CD4-positive, CD25-positive, alpha-beta regulatory T cell (primary cell): ENCODE measurements around the gene EPO. TPM values are rescaled to one million over a fixed set of nuclear protein-coding genes. Genes with fewer than 3 reads are reported as not detected.

Source experiments
- ATAC-seq, 2 donors: fragments of 150-1000 bp; cut with Tn5 transposase; one replicate each; pipeline ENCODE4 v1.10.0; 2021; ENCODE audit warnings: low read depth in 2 of 2, moderate number of reproducible peaks in 2 of 2, moderate library complexity in 1 of 2
- DNase-seq, 3 donors: peaks; one replicate each; pipeline versions ENCODE4 v3.0.0 to v3.0.0-alpha.2; 2012 to 2022; ENCODE audit warnings: mixed read lengths in 1 of 3
- H3K27ac ChIP-seq: one replicate; pipeline ENCODE4 v1.7.0; 2013; ENCODE audit warnings: mild to moderate bottlenecking, low read length; ENCODE audit not compliant: insufficient read depth, poor library complexity, severe bottlenecking
- H3K27me3 ChIP-seq: one replicate; pipeline ENCODE4 v1.7.0; 2013; ENCODE audit warnings: low read length; ENCODE audit not compliant: control insufficient read depth, insufficient read depth
- H3K36me3 ChIP-seq: one replicate; pipeline ENCODE4 v1.7.0; 2013; ENCODE audit warnings: mild to moderate bottlenecking, low read length, moderate library complexity; ENCODE audit not compliant: control insufficient read depth, insufficient read depth
- H3K4me1 ChIP-seq: 2 replicates; pipeline ENCODE4 v1.7.0; 2013; ENCODE audit warnings: mild to moderate bottlenecking, low read length; ENCODE audit not compliant: insufficient read depth, control insufficient read depth, poor library complexity, severe bottlenecking
- H3K4me3 ChIP-seq: one replicate; pipeline ENCODE4 v1.7.0; 2013; ENCODE audit warnings: low read depth, mild to moderate bottlenecking, low read length, moderate library complexity
- H3K9me3 ChIP-seq, 2 experiments: 1 replicate in 1 of 2; 2 replicates in 1 of 2; pipeline ENCODE4 v1.7.0; 2013; ENCODE audit warnings: low read length in 2 of 2, mild to moderate bottlenecking in 1 of 2, moderate library complexity in 1 of 2; ENCODE audit not compliant: control insufficient read depth in 2 of 2
- H3K27ac Mint-ChIP-seq, 3 donors: one replicate each; pipeline ENCODE4 v1.8.0; 2020 to 2022; ENCODE audit warnings: mild to moderate bottlenecking in 3 of 3, mixed read lengths in 3 of 3, moderate library complexity in 2 of 3
- H3K27me3 Mint-ChIP-seq: one replicate; pipeline ENCODE4 v1.8.0; 2022; ENCODE audit warnings: mild to moderate bottlenecking, mixed read lengths
- H3K36me3 Mint-ChIP-seq: one replicate; pipeline ENCODE4 v1.8.0; 2020; ENCODE audit warnings: mixed read lengths
- H3K4me1 Mint-ChIP-seq, 4 donors: one replicate each; pipeline ENCODE4 v1.8.0; 2020 to 2022; ENCODE audit warnings: mixed read lengths in 4 of 4, mild to moderate bottlenecking in 1 of 4
- H3K4me3 Mint-ChIP-seq, 4 donors: one replicate each; pipeline ENCODE4 v1.8.0; 2020 to 2022; ENCODE audit warnings: mild to moderate bottlenecking in 4 of 4, mixed read lengths in 4 of 4, moderate library complexity in 3 of 4
- H3K9me3 Mint-ChIP-seq, 7 donors: one replicate each; pipeline ENCODE4 v1.8.0; 2020 to 2022; ENCODE audit warnings: mixed read lengths in 7 of 7, mild to moderate bottlenecking in 3 of 7, moderate library complexity in 2 of 7
- polyA plus RNA-seq, 4 donors: library from polyadenylated mRNA; unstranded; fragments of 300-500 nt; fragmentation: Illumina TruSeq; gene quantifications; one replicate each; pipeline ENCODE4 v1.2.3, GENCODE V29; 2021
- total RNA-seq: library from RNA; stranded (reverse); gene quantifications from one replicate; pipeline ENCODE4 v1.2.3, GENCODE V29; 2022

The EPO gene
- total and polyA plus RNA-seq, 5 donors from 2014 or later = 0.23 TPM; not detected in 4

DNA sequence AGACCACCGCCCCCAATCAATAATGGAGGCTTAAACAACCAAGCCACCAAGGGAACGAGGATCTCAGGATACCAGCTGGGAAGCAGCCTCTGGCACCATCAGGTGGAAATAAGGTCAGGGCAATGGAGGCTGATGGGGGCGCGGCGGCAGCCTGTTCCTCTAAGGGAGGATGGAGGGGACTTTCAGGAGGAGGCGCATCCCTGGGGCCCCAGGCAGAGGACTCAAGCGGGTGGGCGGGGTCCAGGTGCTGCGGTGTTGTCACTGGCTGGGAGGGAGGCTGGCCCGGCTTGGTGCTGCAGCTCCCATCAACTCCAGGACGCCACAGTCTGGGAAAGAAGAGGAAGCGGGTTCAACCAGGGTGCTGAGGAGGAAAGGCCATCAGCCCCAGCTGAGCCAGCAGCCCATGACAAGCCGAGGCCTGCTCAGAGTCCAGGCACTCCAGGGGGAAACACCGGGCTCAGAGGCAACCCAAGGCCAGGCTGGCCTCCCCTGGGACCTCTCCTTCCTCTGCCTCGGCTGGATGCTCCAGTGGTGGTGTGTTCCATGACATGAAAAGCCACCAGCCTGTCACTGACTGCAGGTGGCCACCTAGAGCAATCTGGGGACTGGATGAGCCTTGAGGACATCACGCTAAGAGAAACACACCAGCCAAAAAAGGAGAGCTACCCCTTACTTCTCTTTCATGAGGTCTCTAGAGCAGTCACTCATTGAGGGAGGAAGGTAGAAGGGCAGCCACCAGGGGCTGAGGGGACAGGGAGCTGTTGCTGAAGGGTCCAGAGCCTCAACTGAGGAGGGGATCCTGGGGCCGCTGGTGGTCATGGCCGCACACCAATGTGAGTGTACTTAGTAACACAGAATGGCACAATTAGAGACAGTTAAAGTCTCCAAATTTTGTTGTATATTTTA is 30.8 kb upstream of the EPO start:
- Mint-ChIP-seq H3K9me3 (peaks cover 0 to 2% (median 0%) of the 10 kb centered on the region in 7 donors), H3K27me3 (no peaks in the 10 kb centered on the region), H3K4me3 (peak overlapping the region in 2 of 4 donors; percentile 65 to 67), H3K27ac (peak overlapping the region; percentile 47 to 77 (median 55)), H3K36me3 (peaks cover 10% of the 10 kb centered on the region), H3K4me1 (peaks cover 11 to 39% (median 25%) of the 10 kb centered on the region in 4 donors)
- DNase-seq (no peak), ATAC-seq (no peak)
- Histone ChIP-seq H3K27me3 (no peaks in the 10 kb centered on the region), H3K36me3 (peaks cover 42% of the 10 kb centered on the region), H3K4me1 (peaks cover 40% of the 10 kb centered on the region), H3K4me3 (no peak overlapping the region), H3K9me3 (no peaks in the 10 kb centered on the region), H3K27ac (no peak overlapping the region)

DNA sequence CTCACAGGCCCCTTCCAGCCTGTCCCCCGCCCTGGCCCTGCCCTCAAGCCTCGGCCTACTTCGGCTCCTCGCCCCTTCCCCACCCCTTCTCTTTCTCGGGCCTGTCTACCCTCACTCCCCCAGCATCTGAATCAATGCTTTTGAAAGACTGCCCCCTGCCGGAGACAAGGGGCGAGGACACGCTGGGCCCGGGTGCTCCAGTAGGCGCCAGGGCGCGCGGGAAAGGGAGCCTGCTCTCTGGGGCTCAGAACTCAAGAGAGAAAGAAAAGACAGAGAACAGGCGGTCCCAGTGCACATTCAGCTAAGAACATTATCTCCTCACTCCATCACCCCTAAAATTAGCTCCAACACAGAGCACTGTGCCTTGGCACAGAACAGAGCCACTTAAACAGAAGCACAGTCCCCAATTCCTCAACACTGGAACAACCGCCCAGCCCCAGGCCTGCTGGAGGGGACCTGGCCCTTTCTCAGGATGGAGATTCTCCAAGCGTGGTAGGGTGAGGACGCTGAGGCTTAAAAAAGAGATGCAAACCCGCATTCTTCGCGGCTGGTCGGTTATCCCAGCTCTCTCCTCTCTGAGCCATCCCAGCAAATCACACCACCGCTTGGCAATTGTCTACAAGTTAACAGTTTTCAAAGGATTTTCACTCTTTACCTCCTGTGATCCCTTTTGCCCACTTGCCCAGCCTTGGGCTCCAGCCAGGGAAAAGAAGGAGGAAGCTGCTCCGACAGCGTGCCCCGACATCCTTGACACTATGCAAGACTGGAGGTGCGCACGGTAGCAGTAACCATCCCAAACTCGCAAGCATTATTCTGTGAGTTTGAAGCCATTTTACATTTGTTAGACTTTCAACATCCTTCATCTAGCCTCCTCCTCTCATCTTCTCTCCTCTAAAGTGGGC is 28.3 kb upstream of the EPO start:
- Histone ChIP-seq H3K9me3 (no peaks in the 10 kb centered on the region), H3K27me3 (no peaks in the 10 kb centered on the region), H3K36me3 (peaks cover 26% of the 10 kb centered on the region), H3K4me1 (peaks cover 44% of the 10 kb centered on the region), H3K4me3 (peak overlapping the region; percentile 75), H3K27ac (no peak overlapping the region)
- ATAC-seq (peak; percentile 67 to 70), DNase-seq (peak; percentile 71 to 84 (median 76))
- no peaks in the 10 kb centered on the region for H3K27me3 Mint-ChIP-seq
- peaks cover 6% of the 10 kb centered on the region for H3K36me3 Mint-ChIP-seq
- H3K9me3 Mint-ChIP-seq = peaks cover 0 to 2% (median 0%) of the 10 kb centered on the region in 7 donors
- H3K27ac Mint-ChIP-seq = peak overlapping the region; percentile 20 to 98 (median 88)
- H3K4me1 Mint-ChIP-seq = peaks cover 11 to 52% (median 28%) of the 10 kb centered on the region in 4 donors
- H3K4me3 Mint-ChIP-seq = peak overlapping the region; percentile 89 to 99 (median 97)

- H3K4me3 Mint-ChIP-seq = peak overlapping the region; percentile 89 to 99 (median 97)
- H3K27me3 ChIP-seq = no peaks in the 10 kb centered on the region
- DNase-seq (no peak), ATAC-seq (no peak)
- H3K9me3 Mint-ChIP-seq = peaks cover 0 to 2% (median 0%) of the 10 kb centered on the region in 7 donors
- peak overlapping the region in 2 of 3 donors; percentile 20 to 98 for H3K27ac Mint-ChIP-seq
- peaks cover 21% of the 10 kb centered on the region for H3K36me3 ChIP-seq
- peaks cover under 1% of the 10 kb centered on the region for H3K27me3 Mint-ChIP-seq
- H3K4me1 Mint-ChIP-seq = peaks cover 11 to 52% (median 28%) of the 10 kb centered on the region in 4 donors
- H3K36me3 Mint-ChIP-seq = peaks cover 6% of the 10 kb centered on the region
- no peak overlapping the region for H3K27ac ChIP-seq
- H3K4me1 ChIP-seq = peaks cover 44% of the 10 kb centered on the region
- H3K9me3 ChIP-seq = no peaks in the 10 kb centered on the region
- H3K4me3 ChIP-seq = peak overlapping the region; percentile 75
These were observed 27.7 kb upstream of the EPO start for GRCh38 chr7:100692578-100692961.

- Histone ChIP-seq H3K9me3 (no peaks in the 10 kb centered on the region), H3K27ac (peak overlapping the region; percentile 33), H3K4me3 (peak overlapping the region; percentile 75), H3K4me1 (peaks cover 40% of the 10 kb centered on the region), H3K36me3 (peaks cover 13% of the 10 kb centered on the region), H3K27me3 (no peaks in the 10 kb centered on the region)
- DNase-seq (no peak), ATAC-seq (peak; percentile 17 to 39)
- peak overlapping the region; percentile 82 to 98 (median 88) for H3K27ac Mint-ChIP-seq
- peak overlapping the region; percentile 89 to 99 (median 97) for H3K4me3 Mint-ChIP-seq
- H3K36me3 Mint-ChIP-seq = peaks cover 6% of the 10 kb centered on the region
- H3K9me3 Mint-ChIP-seq = peaks cover 0 to 2% (median 0%) of the 10 kb centered on the region in 7 donors
- H3K27me3 Mint-ChIP-seq = peaks cover 7% of the 10 kb centered on the region
- peaks cover 11 to 49% (median 28%) of the 10 kb centered on the region in 4 donors for H3K4me1 Mint-ChIP-seq
These were observed 26.8 kb upstream of the EPO start for GRCh38 chr7:100693312-100694097.

DNA sequence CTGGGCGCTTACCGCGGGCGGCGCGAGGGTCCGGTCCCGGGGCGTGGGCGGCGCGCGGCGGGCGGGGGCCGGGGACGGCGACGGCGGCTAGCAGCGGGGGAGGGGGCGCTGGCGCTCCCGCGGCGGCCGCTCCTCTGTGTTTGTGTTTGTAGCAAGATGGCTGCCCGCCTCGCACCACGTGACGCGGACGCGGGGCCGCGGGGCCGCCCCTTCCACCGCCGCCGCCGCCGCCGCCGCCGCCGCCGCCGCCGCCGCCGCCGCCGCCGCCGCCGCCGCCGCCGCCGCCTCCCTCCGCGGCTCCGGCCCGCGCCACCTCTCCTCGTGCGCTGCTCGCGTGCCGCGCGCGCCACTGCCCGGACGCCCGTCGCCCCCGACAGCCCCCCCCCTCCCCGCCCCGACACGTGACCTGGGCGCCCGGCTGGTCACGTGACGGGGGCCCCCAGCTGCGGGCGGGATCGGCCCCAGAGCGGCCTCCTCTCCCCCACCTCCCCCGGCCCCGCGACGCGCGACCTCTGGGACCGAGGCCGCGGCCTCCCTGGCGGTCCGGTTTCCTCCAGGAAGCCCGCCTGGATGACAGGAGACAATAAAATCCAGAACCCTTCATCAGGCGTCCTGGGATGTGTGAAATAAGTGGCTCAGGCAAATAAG is 26.0 kb upstream of the EPO start, which contains the start of gene GIGYF1:
Gene GIGYF1, minus strand, starts transcription at position 153 of the 648 bp plus-strand sequence. CDS start 6,012 bp downstream, outside the sequence.
- Mint-ChIP-seq H3K36me3 (no peaks in the 10 kb centered on the region), H3K27me3 (peaks cover 9% of the 10 kb centered on the region), H3K4me1 (peaks cover 11 to 42% (median 26%) of the 10 kb centered on the region in 4 donors), H3K9me3 (peaks cover 0 to 2% (median 0%) of the 10 kb centered on the region in 7 donors), H3K4me3 (peak within 1 kb of the TSS; percentile 89 to 99 (median 97)), H3K27ac (peak within 1 kb of the TSS; percentile 88 to 98 (median 98))
- peaks cover 40% of the 10 kb centered on the region for H3K4me1 ChIP-seq
- peak within 1 kb of the TSS; percentile 63 for H3K27ac ChIP-seq
- no peaks in the 10 kb centered on the region for H3K9me3 ChIP-seq
- ATAC-seq (peak; percentile 63 to 72), DNase-seq (peak; percentile 64 to 73 (median 72))
- H3K4me3 ChIP-seq = peak within 1 kb of the TSS; percentile 75
- H3K36me3 ChIP-seq = peaks cover 6% of the 10 kb centered on the region
- no peaks in the 10 kb centered on the region for H3K27me3 ChIP-seq

DNA sequence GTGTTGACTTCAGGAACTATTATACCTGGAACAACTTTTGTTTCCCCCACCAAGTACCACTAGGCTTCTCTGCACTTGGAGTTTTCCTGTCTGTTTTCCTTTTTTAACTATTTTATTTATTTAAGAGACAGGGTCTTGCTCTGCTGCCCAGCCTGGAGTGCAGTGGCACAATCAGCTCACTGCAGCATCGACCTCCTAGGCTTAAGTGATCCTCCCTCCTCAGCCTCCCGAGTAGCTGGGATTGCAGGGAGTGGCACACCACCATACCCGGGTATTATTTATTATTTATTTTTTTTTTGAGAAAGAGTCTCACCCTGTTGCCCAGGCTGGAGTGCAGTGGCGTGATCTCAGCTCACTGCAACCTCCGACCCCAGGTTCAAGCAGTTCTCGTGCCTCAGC is 24.1 kb upstream of the EPO start:
- Histone ChIP-seq H3K9me3 (no peaks in the 10 kb centered on the region), H3K4me3 (no peak overlapping the region), H3K27ac (no peak overlapping the region), H3K27me3 (peaks cover 5% of the 10 kb centered on the region), H3K4me1 (peaks cover 31% of the 10 kb centered on the region), H3K36me3 (no peaks in the 10 kb centered on the region)
- H3K36me3 Mint-ChIP-seq = no peaks in the 10 kb centered on the region
- H3K9me3 Mint-ChIP-seq = peaks cover 0 to 2% (median 0%) of the 10 kb centered on the region in 7 donors
- peak overlapping the region in 2 of 3 donors; percentile 73 to 77 for H3K27ac Mint-ChIP-seq
- peak overlapping the region; percentile 69 to 90 (median 86) for H3K4me3 Mint-ChIP-seq
- ATAC-seq (no peak), DNase-seq (no peak)
- peaks cover 19% of the 10 kb centered on the region for H3K27me3 Mint-ChIP-seq
- peaks cover 11 to 34% (median 21%) of the 10 kb centered on the region in 4 donors for H3K4me1 Mint-ChIP-seq
